Measurements from ENCODE around the gene ESPN. TPM values are rescaled to one million over a fixed set of nuclear protein-coding genes. Genes with fewer than 3 reads are reported as not detected.
A peak's percentile ranks its signal among the peaks of the same experiment; 100 is the strongest.

ESPN gene
- total and polyA plus RNA-seq, 2 of the 4 experiments (the other 2 are of a cell fraction): under 0.01 to 0.02 TPM

DNA sequence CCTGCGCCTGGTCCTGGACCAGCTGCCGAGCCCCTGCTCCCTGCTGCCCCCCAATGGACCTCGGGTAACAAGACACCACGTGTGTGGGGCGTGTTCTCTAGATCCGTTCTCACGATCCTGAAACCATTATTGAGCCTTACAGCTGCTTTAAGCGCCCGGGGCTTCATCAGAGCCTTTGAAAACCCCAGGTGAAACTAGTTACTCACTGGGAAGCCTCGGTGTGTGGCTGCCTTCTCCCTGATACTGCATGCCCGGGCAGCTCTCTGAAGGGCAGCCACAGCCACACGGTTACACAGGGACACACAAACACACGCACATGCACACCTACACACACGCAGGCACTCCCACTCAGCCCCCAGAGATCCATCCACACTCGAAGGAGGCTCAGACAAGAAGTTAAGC lies 10.1 kb upstream of the ESPN start (continued):
- no peak for TF ChIP-seq CHD1 (IDR thresholded peaks at IDR 0.05; ENCODE audit: low read depth, low read length)

DNA sequence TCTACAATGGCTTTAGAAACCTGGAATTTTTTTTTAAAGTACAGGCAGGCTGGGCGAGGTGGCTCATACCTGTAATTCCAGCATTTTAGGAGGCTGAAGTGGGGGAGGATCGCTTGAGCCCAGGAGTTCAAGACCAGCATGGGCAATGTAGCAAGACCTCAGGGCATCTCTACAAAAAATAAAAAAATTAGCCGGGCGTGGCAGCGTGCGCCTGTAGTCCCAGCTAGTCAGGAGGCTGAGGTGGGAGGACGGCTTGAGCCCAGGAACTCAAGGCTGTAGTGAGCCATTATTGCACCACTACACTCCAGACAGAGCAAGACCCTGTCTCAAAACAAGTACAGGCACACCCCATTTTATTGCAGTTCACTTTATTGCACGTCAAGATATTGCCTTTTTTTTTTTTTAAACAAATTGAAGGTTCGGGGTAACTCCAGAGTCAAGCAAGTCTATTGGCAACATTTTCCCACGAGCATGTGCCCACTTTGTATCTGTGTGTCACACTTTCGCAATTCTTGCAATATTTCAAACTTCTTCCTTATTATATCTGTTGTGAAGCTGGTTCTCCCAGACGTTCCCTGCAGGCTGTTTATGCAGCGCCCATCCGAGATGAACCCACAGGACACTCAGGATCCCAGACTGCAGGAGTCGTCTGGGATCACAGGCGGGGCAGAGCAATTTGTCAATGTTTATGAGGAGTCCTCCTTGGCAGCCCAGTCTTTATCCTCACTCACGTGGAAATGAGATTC lies 9.5 kb upstream of the ESPN start:
- Histone ChIP-seq H3K4me3 (ENCODE audit: insufficient read depth, low read depth, low read length) (no peak overlapping the region), H2BK5ac (ENCODE audit: low read depth, low read length, poor library complexity, severe bottlenecking) (no peak overlapping the region), H2AK5ac (ENCODE audit: low read depth, low read length) (no peak overlapping the region), H3K4me1 (ENCODE audit: control insufficient read depth, insufficient read depth, low read length) (peaks cover 2% of the 10 kb centered on the region), H3K4me2 (ENCODE audit: low read depth, low read length) (no peak overlapping the region), H3K9me3 (ENCODE audit: control insufficient read depth, insufficient read depth, low read length) (no peaks in the 10 kb centered on the region), H4K8ac (ENCODE audit: low read depth in 2 of 2, low read length in 2 of 2) (peak overlapping the region in 1 of 2 experiments; percentile 70; a peak in 2 of 4 replicates), H4K5ac (ENCODE audit: low read depth, low read length) (peak overlapping the region; percentile 75; the same call in 1 of the 2 replicates), H2AFZ (replicated peaks; ENCODE audit: low read length, poor library complexity) (peak overlapping the region; percentile 81), H3K36me3 (ENCODE audit: control insufficient read depth, insufficient read depth, low read length) (no peaks in the 10 kb centered on the region), H2BK20ac (ENCODE audit: low read depth, low read length) (peak overlapping the region; percentile 55; the same call in 1 of the 2 replicates), H4K91ac (ENCODE audit: insufficient read depth, low read depth, low read length) (no peak overlapping the region), H3K23ac (ENCODE audit: low read depth, low read length) (0 out of 2 replicates have a peak overlapping the region, but pooled peaks have one; percentile 16), H3K4ac (ENCODE audit: low read depth, low read length) (peak overlapping the region; percentile 69; the same call in 1 of the 2 replicates), H3K56ac (ENCODE audit: extremely low read depth, insufficient read depth, low read length) (no peak overlapping the region), H3K14ac (replicated peaks; ENCODE audit: low read depth, low read length) (0 out of 2 replicates have a peak overlapping the region, but pooled peaks have one; percentile 61), H3K18ac (ENCODE audit: low read depth, low read length) (peak overlapping the region; percentile 82; the same call in 1 of the 2 replicates), H4K20me1 (ENCODE audit: insufficient read depth, low read length) (no peaks in the 10 kb centered on the region; the same call in 1 of the 2 replicates), H3K79me1 (ENCODE audit: low read depth in 1 of 2, low read length in 2 of 2) (no peaks in the 10 kb centered on the region), H2AK9ac (replicated peaks; ENCODE audit: low read depth, low read length, poor library complexity) (no peak overlapping the region), H3K27ac (ENCODE audit: insufficient read depth, low read length) (no peak overlapping the region), H3K27me3 (ENCODE audit: control insufficient read depth, insufficient read depth, low read length) (peaks cover 53% of the 10 kb centered on the region), H2BK15ac (ENCODE audit: low read depth, low read length) (no peak overlapping the region), H2BK120ac (ENCODE audit: low read depth, low read length) (0 out of 2 replicates have a peak overlapping the region, but pooled peaks have one; percentile 7), H3K9me1 (ENCODE audit: insufficient read depth, low read length) (peaks cover 3% of the 10 kb centered on the region; the same call in 1 of the 2 replicates), H3K9ac (ENCODE audit: low read depth, low read length) (no peak overlapping the region)
- DNase-seq (no peak), ATAC-seq (ENCODE audit: low read depth) (no peak)
- intact Hi-C loops (cut with micrococcal nuclease) (no loop called here), in situ Hi-C loops (cut with MboI; ENCODE audit: low sequenced_read_pairs) (no loop called here), dilution Hi-C loops (cut with HindIII; ENCODE audit: low sequenced_read_pairs, unreplicated experiment) (no loop called here)
- TF ChIP-seq, protein P1, sequence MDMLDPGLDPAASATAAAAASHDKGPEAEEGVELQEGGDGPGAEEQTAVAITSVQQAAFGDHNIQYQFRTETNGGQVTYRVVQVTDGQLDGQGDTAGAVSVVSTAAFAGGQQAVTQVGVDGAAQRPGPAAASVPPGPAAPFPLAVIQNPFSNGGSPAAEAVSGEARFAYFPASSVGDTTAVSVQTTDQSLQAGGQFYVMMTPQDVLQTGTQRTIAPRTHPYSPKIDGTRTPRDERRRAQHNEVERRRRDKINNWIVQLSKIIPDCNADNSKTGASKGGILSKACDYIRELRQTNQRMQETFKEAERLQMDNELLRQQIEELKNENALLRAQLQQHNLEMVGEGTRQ (IDR thresholded peaks at IDR 0.05; ENCODE audit: low read depth, low read length): no peak
- TF ChIP-seq NFE2L2 (IDR thresholded peaks at IDR 0.05; ENCODE audit: low read depth, low read length) (no peak), CEBPB (IDR thresholded peaks at IDR 0.05; ENCODE audit: low read depth, low read length) (peak; percentile 49; the same call in 1 of the 2 replicates), BHLHE40 (IDR thresholded peaks at IDR 0.05; ENCODE audit: low read depth, low read length) (no peak), RAD21 (IDR thresholded peaks at IDR 0.05; ENCODE audit: low read length) (no peak), MAFK (IDR thresholded peaks at IDR 0.05; ENCODE audit: low read depth, low read length) (no peak), CHD1 (IDR thresholded peaks at IDR 0.05; ENCODE audit: low read depth, low read length) (no peak)
- TF ChIP-seq, protein P2, sequence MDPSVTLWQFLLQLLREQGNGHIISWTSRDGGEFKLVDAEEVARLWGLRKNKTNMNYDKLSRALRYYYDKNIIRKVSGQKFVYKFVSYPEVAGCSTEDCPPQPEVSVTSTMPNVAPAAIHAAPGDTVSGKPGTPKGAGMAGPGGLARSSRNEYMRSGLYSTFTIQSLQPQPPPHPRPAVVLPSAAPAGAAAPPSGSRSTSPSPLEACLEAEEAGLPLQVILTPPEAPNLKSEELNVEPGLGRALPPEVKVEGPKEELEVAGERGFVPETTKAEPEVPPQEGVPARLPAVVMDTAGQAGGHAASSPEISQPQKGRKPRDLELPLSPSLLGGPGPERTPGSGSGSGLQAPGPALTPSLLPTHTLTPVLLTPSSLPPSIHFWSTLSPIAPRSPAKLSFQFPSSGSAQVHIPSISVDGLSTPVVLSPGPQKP (IDR thresholded peaks at IDR 0.05; ENCODE audit: borderline replicate concordance, low read depth, low read length): no peak
- no TSS peak for BruUV-seq (replicated peaks)
- CTCF ChIA-PET: interaction anchor here (0.7 to 1.6 kb wide), 4 partner anchors 8 to 182 kb away, joined by 3 to 7 read pairs (median 3); no protein-coding TSS in a partner anchor
- WGBS, 2 experiments (ENCODE audit: extremely low coverage in 2 of 2, insufficient read length in 1 of 2): 93% methylated on average over 4 of the region's 17 CpGs; no CpG with 5 or more reads in 1 of the 2 experiments
- POLR2A ChIA-PET (ENCODE audit: unreplicated experiment): no interaction called here
